ENCODE measurements around the gene TPPP.
A peak's percentile ranks its signal among the peaks of the same experiment; 100 is the strongest.
"Not testable (repeated sequence)": the region's sequence is repeated elsewhere in the genome, so short reads cannot be mapped to it uniquely, and the experiment has no call there.

Gene TPPP

GRCh38 chr5:643811-644271 is 49.3 kb downstream of the TPPP start:
- DNase-seq, result no peak

GRCh38 chr5:643351-643801 is 49.8 kb downstream of the TPPP start:
- no peak for DNase-seq

DNA sequence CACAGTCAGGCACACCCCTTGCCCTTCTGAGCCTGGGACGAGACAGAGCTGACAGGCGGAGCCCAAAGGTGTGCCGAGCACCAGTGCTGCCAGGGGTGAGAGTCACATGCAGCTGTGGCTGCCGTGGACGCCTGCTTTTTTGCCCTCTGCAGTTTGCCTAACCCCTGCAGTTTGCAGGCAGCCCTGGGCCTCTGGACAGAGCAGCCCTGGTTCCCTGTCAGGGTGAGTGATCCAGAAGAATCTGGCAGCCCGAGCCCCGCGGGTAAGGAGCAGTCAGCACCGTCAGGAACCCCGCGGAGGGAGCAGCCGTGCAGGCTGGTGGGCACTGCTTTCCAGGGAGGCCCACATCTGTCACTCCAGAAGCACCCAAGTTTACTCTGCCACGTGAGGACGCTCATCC is 50.7 kb downstream of the TPPP start:
- DNase-seq, result no peak

- DNase-seq, result no peak
Measured at GRCh38 chr5:641331-641765, 51.8 kb downstream of the TPPP start.

GRCh38 chr5:640461-641330 is 52.5 kb downstream of the TPPP start:
- no peak for DNase-seq

DNA sequence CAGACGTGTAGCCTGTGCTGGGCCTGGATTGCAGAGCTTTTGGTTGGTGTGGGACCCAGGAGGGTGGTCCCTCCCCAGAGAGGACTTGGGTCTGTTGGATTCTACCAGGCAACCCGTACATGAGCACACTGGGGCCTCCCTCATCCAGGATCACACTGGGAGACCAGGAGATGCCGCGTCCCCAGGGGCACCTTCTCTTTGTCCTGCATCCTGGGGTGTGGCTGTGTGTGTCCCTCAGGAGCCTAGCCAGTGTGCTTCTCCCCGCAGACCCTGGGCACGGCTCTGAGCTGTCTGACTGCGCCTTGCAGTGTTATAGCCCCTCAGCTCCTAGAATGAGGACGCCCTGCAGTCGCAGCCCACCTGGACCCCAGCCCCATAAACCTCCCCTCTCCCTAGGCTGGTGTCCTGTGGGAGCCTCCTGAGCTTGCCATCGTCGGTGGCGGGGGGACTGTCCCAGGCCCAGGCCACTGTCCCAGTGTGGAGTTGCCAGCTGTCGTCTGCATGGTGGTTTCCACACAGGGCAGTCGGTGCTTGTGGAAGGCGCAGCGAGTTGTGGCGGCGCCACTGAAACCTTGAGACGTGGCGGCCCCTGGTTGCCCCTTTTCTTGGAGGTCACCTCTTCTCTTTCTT is 53.5 kb downstream of the TPPP start:
- DNase-seq, result no peak

GRCh38 chr5:639253-639530 is 54.0 kb downstream of the TPPP start:
- DNase-seq, result no peak

- no peak for DNase-seq
Measured at GRCh38 chr5:638501-639252, 54.5 kb downstream of the TPPP start.

DNA sequence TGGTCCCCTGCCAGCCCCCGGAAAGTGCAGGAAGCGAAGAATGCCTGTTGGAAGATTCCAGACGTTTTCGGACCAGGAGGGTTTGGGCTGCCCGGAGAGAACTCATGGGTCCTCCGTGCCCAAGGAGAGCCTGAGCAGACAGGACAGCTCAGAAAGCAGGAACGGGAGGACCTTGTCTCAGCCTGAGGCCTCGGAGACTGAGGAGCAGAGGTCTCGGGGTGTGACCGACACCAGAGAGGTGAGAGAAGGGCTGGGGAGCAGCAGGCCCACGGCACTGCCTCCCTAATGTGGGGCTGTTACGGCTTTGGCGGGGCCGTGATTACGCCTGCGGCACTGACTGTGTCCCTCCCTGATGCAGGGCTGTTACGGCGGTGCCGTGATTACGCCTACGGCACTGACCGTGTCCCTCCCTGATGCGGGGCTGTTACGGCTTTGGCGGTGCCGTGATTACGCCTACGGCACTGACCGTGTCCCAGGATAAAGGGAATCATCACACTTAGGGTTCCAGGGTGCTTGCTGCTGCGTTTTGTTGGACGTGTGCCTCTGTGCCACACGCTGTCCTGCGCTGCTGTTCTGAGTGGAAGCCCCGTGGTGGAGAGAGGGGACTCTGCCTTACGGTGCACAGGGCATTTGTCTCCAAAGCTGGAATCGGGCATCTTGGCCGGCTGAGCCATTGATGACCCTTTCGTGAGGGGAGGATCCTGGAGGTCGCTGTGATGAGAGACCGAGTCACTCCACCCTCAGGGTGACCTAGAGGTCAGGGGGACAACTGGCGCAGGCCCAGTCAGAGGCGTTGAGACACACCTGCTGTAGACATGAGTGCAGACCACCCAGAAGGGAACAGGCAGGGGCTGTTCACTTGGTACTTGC is 55.3 kb downstream of the TPPP start:
- no peak for DNase-seq

DNA sequence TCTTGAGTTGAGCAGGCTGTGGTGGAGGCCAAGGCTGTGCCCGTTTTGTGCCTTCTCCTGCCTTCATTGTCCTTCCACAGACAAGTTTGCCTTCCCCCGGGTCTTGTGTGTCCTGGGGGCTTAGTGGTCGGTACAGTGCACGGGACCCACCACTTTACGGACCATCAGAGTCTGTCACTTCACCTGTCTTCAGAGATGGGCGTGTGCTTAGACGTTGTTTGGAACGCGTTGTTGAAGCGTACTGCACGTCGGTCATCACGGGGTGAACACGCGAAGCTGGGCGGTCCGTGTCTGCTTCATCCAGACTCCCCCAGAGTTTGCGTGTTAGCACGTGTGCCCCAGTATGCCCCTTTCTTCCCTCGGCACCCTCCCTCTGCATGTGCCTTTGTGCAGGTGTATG is 56.2 kb downstream of the TPPP start:
- DNase-seq, result no peak

DNA sequence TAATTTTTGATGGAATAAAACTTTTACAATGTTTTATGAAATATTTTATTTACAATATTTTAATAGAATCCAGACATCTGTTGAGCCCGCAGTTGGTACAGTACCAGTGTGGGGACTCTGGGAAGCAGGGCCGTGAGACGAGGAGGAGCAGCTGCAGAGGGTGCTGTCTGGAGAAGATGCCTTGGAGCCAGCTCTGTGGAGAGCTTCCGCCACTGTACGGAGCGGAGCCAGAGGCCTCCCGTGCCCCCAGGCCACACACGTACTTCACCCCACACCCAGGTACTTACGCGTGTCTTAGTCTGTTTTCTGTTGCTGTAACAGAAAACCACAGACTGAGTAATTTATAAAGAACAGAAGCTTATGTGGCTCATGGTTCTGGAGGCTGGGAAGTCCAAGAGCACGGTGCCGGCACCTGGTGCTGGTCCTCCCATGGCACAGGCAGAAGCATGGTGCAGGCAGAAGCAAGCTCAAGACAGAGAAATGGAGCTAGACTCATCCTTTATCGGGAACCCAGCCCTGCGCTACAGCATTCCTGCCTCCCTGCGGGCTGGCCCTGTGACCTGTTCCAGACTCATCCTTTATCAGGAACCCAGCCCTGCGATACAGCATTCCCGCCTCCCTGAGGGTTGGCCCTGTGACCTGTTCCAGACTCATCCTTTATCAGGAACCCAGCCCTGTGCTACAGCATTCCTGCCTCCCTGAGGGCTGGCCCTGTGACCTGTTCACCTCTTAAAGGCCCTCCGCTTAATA is 57.7 kb downstream of the TPPP start:
- DNase-seq, result no peak

GRCh38 chr5:634191-634590 is 59.0 kb downstream of the TPPP start:
- peak; percentile 2 for DNase-seq

DNA sequence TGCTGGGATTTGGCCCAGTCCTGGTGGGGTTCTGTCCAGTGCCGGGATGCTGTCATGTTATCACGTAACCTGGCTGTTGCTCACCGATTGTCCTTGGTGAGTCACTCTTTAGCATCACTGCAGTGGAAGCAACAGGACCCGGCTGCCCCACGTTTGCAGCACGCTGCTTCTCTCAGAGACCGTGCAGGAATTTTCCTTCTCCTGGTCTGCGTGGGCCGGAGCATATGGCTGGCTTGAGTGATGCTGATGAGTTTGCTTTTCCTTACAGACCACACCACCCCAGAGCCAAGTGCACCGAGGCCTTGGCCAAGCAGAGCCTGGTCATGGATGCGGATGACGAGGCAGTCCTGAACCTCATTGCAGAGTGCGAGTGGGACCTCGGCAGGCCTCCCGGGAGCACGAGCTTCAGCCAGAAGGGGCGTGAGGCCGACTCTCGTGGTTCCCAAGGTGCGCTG is 59.6 kb downstream of the TPPP start:
- DNase-seq, result peak; percentile 6

DNA sequence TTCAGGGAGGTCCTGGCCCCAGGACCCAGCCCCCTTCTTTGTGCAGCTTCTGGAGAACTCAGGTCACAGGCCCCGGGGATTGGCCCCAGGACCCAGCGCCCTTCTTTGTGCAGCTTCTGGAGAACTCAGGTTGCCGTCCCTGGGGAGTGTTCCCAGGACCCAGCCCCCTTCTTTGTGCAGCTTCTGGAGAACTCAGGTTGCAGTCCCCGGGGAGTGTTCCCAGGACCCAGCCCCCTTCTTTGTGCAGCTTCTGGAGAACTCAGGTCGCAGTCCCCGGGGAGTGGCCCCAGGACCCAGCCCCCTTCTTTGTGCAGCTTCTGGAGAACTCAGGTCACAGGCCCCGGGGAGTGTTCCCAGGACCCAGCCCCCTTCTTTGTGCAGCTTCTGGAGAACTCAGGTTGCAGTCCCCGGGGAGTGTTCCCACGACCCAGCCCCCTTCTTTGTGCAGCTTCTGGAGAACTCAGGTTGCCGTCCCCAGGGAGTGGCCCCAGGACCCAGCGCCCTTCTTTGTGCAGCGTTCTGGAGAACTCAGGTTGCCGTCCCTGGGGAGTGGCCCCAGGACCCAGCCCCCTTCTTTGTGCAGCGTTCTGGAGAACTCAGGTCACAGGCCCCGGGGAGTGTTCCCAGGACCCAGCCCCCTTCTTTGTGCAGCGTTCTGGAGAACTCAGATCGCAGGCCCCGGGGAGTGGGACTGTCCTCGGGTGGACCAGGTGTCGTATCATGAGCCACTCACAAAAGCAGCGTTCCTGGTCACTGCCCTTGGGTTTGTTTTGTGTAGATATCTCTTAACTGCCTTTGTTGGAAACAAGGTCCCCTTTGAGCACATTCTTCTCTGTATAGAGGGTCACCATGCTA is 64.6 kb downstream of the TPPP start:
- not testable (repeated sequence) for DNase-seq

GRCh38 chr5:627840-628239 is 65.3 kb downstream of the TPPP start:
- DNase-seq, result no peak

GRCh38 chr5:626850-627249 is 66.3 kb downstream of the TPPP start:
- no peak for DNase-seq

DNA sequence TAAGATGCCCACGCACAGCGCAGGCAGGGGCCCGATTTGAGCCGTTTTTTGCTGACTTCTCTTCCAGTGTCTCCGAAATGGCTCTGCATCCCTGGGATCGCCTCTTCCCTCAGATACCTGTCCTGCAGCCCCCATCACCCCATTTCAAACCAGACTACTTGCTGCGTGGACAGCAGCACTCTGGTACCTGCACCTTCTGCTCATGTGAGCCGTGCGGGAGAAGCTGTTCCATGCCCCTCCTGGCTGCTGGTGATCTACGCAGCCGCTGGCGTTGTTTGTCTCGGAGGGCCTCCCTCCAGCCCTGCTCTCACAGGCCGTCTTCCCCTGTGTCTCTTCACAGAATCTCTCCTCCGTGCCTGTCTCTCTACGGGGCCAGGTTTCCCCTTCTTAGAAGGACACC is 67.6 kb downstream of the TPPP start:
- no peak for DNase-seq

DNA sequence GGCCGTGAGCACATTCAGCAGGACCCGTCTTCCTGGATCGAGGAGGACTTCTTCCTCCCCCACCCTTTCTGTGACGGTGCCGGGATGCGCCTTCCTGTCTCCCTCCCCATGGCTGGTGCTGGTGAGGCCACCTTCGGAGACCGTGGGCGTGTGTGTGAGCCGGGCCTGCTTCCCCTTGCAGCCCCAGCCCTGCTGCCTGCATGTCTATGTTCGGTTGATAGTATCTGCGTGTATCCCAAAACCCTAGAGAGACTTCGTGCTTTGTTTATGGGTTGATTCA is 68.3 kb downstream of the TPPP start:
- DNase-seq, result no peak

- no peak for DNase-seq
Measured at GRCh38 chr5:624118-624950, 68.8 kb downstream of the TPPP start.

GRCh38 chr5:623531-623930 is 69.6 kb downstream of the TPPP start:
- DNase-seq, result no peak

Data from activated T-cell treated with anti-CD3 and anti-CD28 coated beads, Interleukin-2, amount 50 U/mL, for 1 hour (primary cell).